Endothelial cell (in vitro differentiated cells): Measurements from ENCODE around the gene VPS13D. TPM values are rescaled to one million over a fixed set of nuclear protein-coding genes. Genes with fewer than 3 reads are reported as not detected.
"Not testable (repeated sequence)": the region's sequence is repeated elsewhere in the genome, so short reads cannot be mapped to it uniquely, and the experiment has no call there.

ENCODE experiments used
- DNase-seq: peaks from one replicate; pipeline ENCODE4 v3.0.0; 2021; ENCODE audit warnings: low spot score
- H3K27ac Mint-ChIP-seq: one replicate; pipeline ENCODE4 v1.8.0; 2021; ENCODE audit warnings: mixed read lengths, inconsistent platforms; ENCODE audit not compliant: unreplicated experiment
- H3K27me3 Mint-ChIP-seq: one replicate; pipeline ENCODE4 v1.8.0; 2021; ENCODE audit warnings: mild to moderate bottlenecking, moderate library complexity, mixed read lengths, inconsistent platforms; ENCODE audit not compliant: unreplicated experiment
- H3K36me3 Mint-ChIP-seq: one replicate; pipeline ENCODE4 v1.8.0; 2021; ENCODE audit warnings: mild to moderate bottlenecking, low read depth, mixed read lengths, inconsistent platforms; ENCODE audit not compliant: unreplicated experiment
- H3K4me1 Mint-ChIP-seq: one replicate; pipeline ENCODE4 v1.8.0; 2021; ENCODE audit warnings: mild to moderate bottlenecking, mixed read lengths, inconsistent platforms; ENCODE audit not compliant: unreplicated experiment
- H3K4me3 Mint-ChIP-seq: one replicate; pipeline ENCODE4 v1.8.0; 2021; ENCODE audit warnings: mild to moderate bottlenecking, mixed read lengths, inconsistent platforms; ENCODE audit not compliant: unreplicated experiment
- H3K9me3 Mint-ChIP-seq: one replicate; pipeline ENCODE4 v1.8.0; 2021; ENCODE audit warnings: mixed read lengths, inconsistent platforms; ENCODE audit not compliant: unreplicated experiment
- CTCF ChIP-seq: fragments of 200-600 bp; sonication (generic); IDR thresholded peaks from one replicate; pipeline ENCODE4 v1.5.0; 2021; ENCODE audit warnings: antibody characterized with exemption; ENCODE audit not compliant: unreplicated experiment
- total RNA-seq: library from RNA; stranded (reverse); fragmentation: NEBNext Ultra II Directional; extraction: Animal tissue kit (Norgen Biotek cat#: 25700); gene quantifications from one replicate; pipeline ENCODE4 v1.2.1, GENCODE V29; 2021; ENCODE audit not compliant: unreplicated experiment

Gene VPS13D
- total RNA-seq, 1 donor from 2014 or later: 37.8 TPM

- peak; percentile 93 for DNase-seq
- H3K36me3 Mint-ChIP-seq: peaks cover 5% of the 10 kb centered on the region
- peaks cover 16% of the 10 kb centered on the region for H3K27me3 Mint-ChIP-seq
- no peak overlapping the region for H3K4me3 Mint-ChIP-seq
- H3K9me3 Mint-ChIP-seq: no peaks in the 10 kb centered on the region
- peak; percentile 97 for TF ChIP-seq CTCF
- H3K27ac Mint-ChIP-seq: peak overlapping the region; percentile 13
- H3K4me1 Mint-ChIP-seq: peaks cover 13% of the 10 kb centered on the region
Observed at GRCh38 chr1:12208764-12209494, 20.9 kb upstream of the VPS13D start.

- Mint-ChIP-seq H3K36me3 (peaks cover 5% of the 10 kb centered on the region), H3K4me3 (no peak overlapping the region), H3K4me1 (peaks cover 13% of the 10 kb centered on the region), H3K27ac (no peak overlapping the region), H3K27me3 (peaks cover 16% of the 10 kb centered on the region), H3K9me3 (no peaks in the 10 kb centered on the region)
- TF ChIP-seq CTCF: no peak
- no peak for DNase-seq
Observed at GRCh38 chr1:12209495-12209832, 20.4 kb upstream of the VPS13D start.

GRCh38 chr1:12215118-12215961 is 14.5 kb upstream of the VPS13D start:
- no peaks in the 10 kb centered on the region for H3K4me1 Mint-ChIP-seq
- no peak for TF ChIP-seq CTCF
- H3K9me3 Mint-ChIP-seq: no peaks in the 10 kb centered on the region
- peaks cover 5% of the 10 kb centered on the region for H3K27me3 Mint-ChIP-seq
- no peak overlapping the region for H3K4me3 Mint-ChIP-seq
- no peaks in the 10 kb centered on the region for H3K36me3 Mint-ChIP-seq
- no peak for DNase-seq
- H3K27ac Mint-ChIP-seq: no peak overlapping the region

- no peak for TF ChIP-seq CTCF
- DNase-seq: no peak
- Mint-ChIP-seq H3K4me3 (no peak overlapping the region), H3K27me3 (peaks cover 6% of the 10 kb centered on the region), H3K36me3 (no peaks in the 10 kb centered on the region), H3K4me1 (no peaks in the 10 kb centered on the region), H3K9me3 (peaks cover 4% of the 10 kb centered on the region), H3K27ac (no peak overlapping the region)
Observed at GRCh38 chr1:12219800-12220199, 10.0 kb upstream of the VPS13D start.

- DNase-seq: no peak
- peaks cover 4% of the 10 kb centered on the region for H3K9me3 Mint-ChIP-seq
- no peaks in the 10 kb centered on the region for H3K36me3 Mint-ChIP-seq
- peaks cover 5% of the 10 kb centered on the region for H3K27me3 Mint-ChIP-seq
- no peak for TF ChIP-seq CTCF
- H3K4me1 Mint-ChIP-seq: no peaks in the 10 kb centered on the region
- no peak overlapping the region for H3K27ac Mint-ChIP-seq
- no peak overlapping the region for H3K4me3 Mint-ChIP-seq
Observed at GRCh38 chr1:12220890-12221289, 8.9 kb upstream of the VPS13D start.

GRCh38 chr1:12222700-12223099 is 7.1 kb upstream of the VPS13D start:
- H3K27me3 Mint-ChIP-seq, H3K4me3 Mint-ChIP-seq, H3K9me3 Mint-ChIP-seq, H3K27ac Mint-ChIP-seq, H3K4me1 Mint-ChIP-seq, H3K36me3 Mint-ChIP-seq, DNase-seq: not testable (repeated sequence)

- not testable (repeated sequence) for H3K4me3 Mint-ChIP-seq, H3K27ac Mint-ChIP-seq, H3K36me3 Mint-ChIP-seq, H3K4me1 Mint-ChIP-seq, H3K9me3 Mint-ChIP-seq, DNase-seq, H3K27me3 Mint-ChIP-seq
Observed at GRCh38 chr1:12224092-12224491, 5.7 kb upstream of the VPS13D start.
